Duodenal mucosa (tissue), 2 donors: ENCODE measurements around the gene KIF18A.

ENCODE experiments used
- H3K27ac ChIP-seq: one replicate; pipeline ENCODE4 v1.7.0; 2013; ENCODE audit warnings: low read depth, low read length
- H3K27me3 ChIP-seq, 2 donors: one replicate each; pipeline ENCODE4 v1.7.0; 2013; ENCODE audit warnings: low read length in 2 of 2, control low read depth in 1 of 2; ENCODE audit not compliant: insufficient read depth in 2 of 2, control insufficient read depth in 1 of 2
- H3K36me3 ChIP-seq, 2 donors: one replicate each; pipeline ENCODE4 v1.7.0; 2013; ENCODE audit warnings: low read length in 2 of 2, control low read depth in 1 of 2; ENCODE audit not compliant: insufficient read depth in 2 of 2, control insufficient read depth in 1 of 2
- H3K4me1 ChIP-seq, 2 donors: one replicate each; pipeline ENCODE4 v1.7.0; 2013; ENCODE audit warnings: low read length in 2 of 2, control low read depth in 1 of 2; ENCODE audit not compliant: insufficient read depth in 2 of 2, control insufficient read depth in 1 of 2
- H3K4me3 ChIP-seq, 2 donors: one replicate each; pipeline ENCODE4 v1.7.0; 2013; ENCODE audit warnings: low read length in 2 of 2, low read depth in 1 of 2
- H3K9ac ChIP-seq, 2 donors: one replicate each; pipeline ENCODE4 v1.7.0; 2013; ENCODE audit warnings: low read length in 2 of 2, low read depth in 1 of 2
- H3K9me3 ChIP-seq, 2 donors: one replicate each; pipeline ENCODE4 v1.7.0; 2013; ENCODE audit warnings: low read length in 2 of 2, control low read depth in 1 of 2; ENCODE audit not compliant: control insufficient read depth in 1 of 2

KIF18A gene

GRCh38 chr11:28107750-28108618, at the start of gene KIF18A, which contains the start of gene METTL15:
Gene KIF18A (minus strand): TSS chr11:28108156. CDS start chr11:28097947, 10,209 bp downstream.
Gene METTL15 (plus strand): TSS chr11:28108388. CDS start chr11:28113335, 4,947 bp downstream.
- peak within 1 kb of the TSS; percentile 79 to 86 for H3K9ac ChIP-seq
- H3K36me3 ChIP-seq = no peaks in the 10 kb centered on the region
- H3K4me3 ChIP-seq = peak within 1 kb of the TSS; percentile 87 to 90
- H3K4me1 ChIP-seq = peaks cover 21 to 39% of the 10 kb centered on the region in 2 donors
- H3K9me3 ChIP-seq = no peaks in the 10 kb centered on the region
- H3K27me3 ChIP-seq = no peaks in the 10 kb centered on the region
- H3K27ac ChIP-seq = peak within 1 kb of the TSS; percentile 55

GRCh38 chr11:28153586-28153985, 45.6 kb upstream of the KIF18A start:
- H3K4me3 ChIP-seq = no peak overlapping the region
- no peak overlapping the region for H3K27ac ChIP-seq
- no peaks in the 10 kb centered on the region for H3K9me3 ChIP-seq
- H3K36me3 ChIP-seq = peaks cover 2 to 17% of the 10 kb centered on the region in 2 donors
- H3K27me3 ChIP-seq = no peaks in the 10 kb centered on the region
- H3K9ac ChIP-seq = no peak overlapping the region
- H3K4me1 ChIP-seq = no peaks in the 10 kb centered on the region

GRCh38 chr11:28152743-28153142, 44.8 kb upstream of the KIF18A start:
- Histone ChIP-seq H3K4me3 (no peak overlapping the region), H3K27ac (no peak overlapping the region), H3K4me1 (no peaks in the 10 kb centered on the region), H3K9me3 (no peaks in the 10 kb centered on the region), H3K36me3 (peaks cover 2 to 9% of the 10 kb centered on the region in 2 donors), H3K27me3 (no peaks in the 10 kb centered on the region), H3K9ac (no peak overlapping the region)

GRCh38 chr11:28146123-28146751, 38.3 kb upstream of the KIF18A start:
- Histone ChIP-seq H3K4me3 (no peak overlapping the region), H3K9ac (no peak overlapping the region), H3K4me1 (no peaks in the 10 kb centered on the region), H3K9me3 (peaks cover 0 to under 1% of the 10 kb centered on the region in 2 donors), H3K36me3 (no peaks in the 10 kb centered on the region), H3K27me3 (no peaks in the 10 kb centered on the region), H3K27ac (no peak overlapping the region)

- Histone ChIP-seq H3K27ac (no peak overlapping the region), H3K27me3 (no peaks in the 10 kb centered on the region), H3K9me3 (peaks cover 13 to 15% of the 10 kb centered on the region in 2 donors), H3K4me1 (no peaks in the 10 kb centered on the region), H3K36me3 (peaks cover 0 to 7% of the 10 kb centered on the region in 2 donors), H3K4me3 (no peak overlapping the region), H3K9ac (no peak overlapping the region)
Observed at GRCh38 chr11:28144808-28145207, 36.9 kb upstream of the KIF18A start.

- Histone ChIP-seq H3K27ac (no peak overlapping the region), H3K9ac (no peak overlapping the region), H3K4me1 (no peaks in the 10 kb centered on the region), H3K4me3 (no peak overlapping the region), H3K9me3 (peaks cover 26 to 28% of the 10 kb centered on the region in 2 donors), H3K27me3 (no peaks in the 10 kb centered on the region), H3K36me3 (peaks cover 0 to 11% of the 10 kb centered on the region in 2 donors)
Observed at GRCh38 chr11:28142724-28143123, 34.8 kb upstream of the KIF18A start.

- Histone ChIP-seq H3K9ac (no peak overlapping the region), H3K27ac (no peak overlapping the region), H3K9me3 (peaks cover 26 to 28% of the 10 kb centered on the region in 2 donors), H3K36me3 (peaks cover 0 to 13% of the 10 kb centered on the region in 2 donors), H3K27me3 (no peaks in the 10 kb centered on the region), H3K4me3 (no peak overlapping the region), H3K4me1 (no peaks in the 10 kb centered on the region)
Observed at GRCh38 chr11:28140689-28141455, 32.9 kb upstream of the KIF18A start.

- Histone ChIP-seq H3K4me1 (no peaks in the 10 kb centered on the region), H3K4me3 (peak overlapping the region in 1 of 2 donors; percentile 12), H3K27me3 (no peaks in the 10 kb centered on the region), H3K36me3 (peaks cover 0 to 13% of the 10 kb centered on the region in 2 donors), H3K27ac (no peak overlapping the region), H3K9ac (no peak overlapping the region), H3K9me3 (peaks cover 26 to 28% of the 10 kb centered on the region in 2 donors)
Observed at GRCh38 chr11:28139841-28140415, 32.0 kb upstream of the KIF18A start.

GRCh38 chr11:28137832-28138231, 29.9 kb upstream of the KIF18A start:
- H3K36me3 ChIP-seq = peaks cover 0 to 18% of the 10 kb centered on the region in 2 donors
- H3K9ac ChIP-seq = no peak overlapping the region
- H3K27me3 ChIP-seq = no peaks in the 10 kb centered on the region
- H3K4me1 ChIP-seq = no peaks in the 10 kb centered on the region
- H3K9me3 ChIP-seq = peaks cover 26 to 28% of the 10 kb centered on the region in 2 donors
- H3K4me3 ChIP-seq = no peak overlapping the region
- H3K27ac ChIP-seq = no peak overlapping the region
